HCT116 (cell line): Measurements from ENCODE around the gene PON3. TPM values are rescaled to one million over a fixed set of nuclear protein-coding genes. Genes with fewer than 3 reads are reported as not detected.

Experiments
- FOSL1 ChIP-seq: IDR thresholded peaks from 2 replicates; pipeline ENCODE4 v1.6.1; 2012; ENCODE audit warnings: low read depth
- JUND ChIP-seq: IDR thresholded peaks from 2 replicates; pipeline ENCODE4 v1.6.1; 2012
- SP1 ChIP-seq: IDR thresholded peaks from 2 replicates; pipeline ENCODE4 v1.6.1; 2012; ENCODE audit warnings: low read depth
- total RNA-seq: library from RNA; stranded (reverse); gene quantifications from one replicate; pipeline ENCODE4 v1.2.1, GENCODE V29; 2021; ENCODE audit not compliant: unreplicated experiment

Gene PON3
- total RNA-seq, 1 experiment from 2014 or later, result 2.6 TPM

DNA sequence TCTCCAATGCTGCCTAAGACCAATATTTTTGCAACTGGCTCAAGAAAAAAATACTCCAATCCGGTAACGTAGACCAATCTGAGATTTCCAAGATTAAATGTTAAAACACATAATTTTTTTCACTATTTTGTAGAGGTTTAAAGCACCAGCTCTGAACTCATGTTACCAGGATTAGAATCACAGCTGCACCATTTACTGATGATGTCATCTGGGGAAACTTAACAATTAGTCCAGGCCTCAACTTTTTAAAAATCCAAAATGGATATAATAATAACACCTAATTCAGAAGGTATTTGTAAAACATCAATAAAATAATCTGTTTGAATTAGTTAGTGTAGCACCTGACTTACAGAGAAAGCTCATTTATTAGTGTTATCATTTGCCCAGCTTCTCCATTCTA lies 86.2 kb downstream of the PON3 start (continued):
- TF ChIP-seq FOSL1, result no peak
- TF ChIP-seq SP1, result no peak
- no peak for TF ChIP-seq JUND
- TF ChIP-seq, all 23 proteins: peak for 0

Other genes starting within 250 kb of the PON3 start
- 0.20 TPM for gene PON1, start 71.8 kb downstream of the PON3 start, total RNA-seq
- gene PON2, start 38.7 kb upstream of the PON3 start, total RNA-seq, result 44.0 TPM
- gene ASB4, start 89.6 kb upstream of the PON3 start, total RNA-seq, result 0.12 TPM
- gene PDK4, start 200.1 kb upstream of the PON3 start, total RNA-seq, result 2.1 TPM